ENCODE results near the gene CRLF3.
"Not testable (repeated sequence)": the region's sequence is repeated elsewhere in the genome, so short reads cannot be mapped to it uniquely, and the experiment has no call there.

The CRLF3 gene

DNA sequence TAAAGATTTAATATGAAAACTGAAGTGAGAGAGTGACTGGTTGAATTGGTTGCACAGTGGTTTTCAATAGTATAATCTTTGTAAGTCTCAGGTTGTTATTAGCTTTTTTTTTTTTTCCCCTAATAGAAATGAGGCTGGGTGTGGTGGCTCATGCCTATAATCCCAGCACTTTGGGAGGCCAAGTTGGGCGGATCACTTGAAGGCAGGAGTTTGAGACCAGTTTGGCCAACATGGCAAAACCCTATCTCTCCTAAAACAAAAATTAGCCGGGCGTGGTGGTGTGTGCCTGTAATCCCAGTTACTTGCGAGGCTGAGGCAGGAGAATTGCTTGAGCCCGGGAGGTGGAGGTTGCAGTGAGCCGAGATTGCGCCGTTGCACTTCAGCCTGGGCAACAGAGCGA is 89.3 kb downstream of the CRLF3 start:
- not testable (repeated sequence) for DNase-seq

DNA sequence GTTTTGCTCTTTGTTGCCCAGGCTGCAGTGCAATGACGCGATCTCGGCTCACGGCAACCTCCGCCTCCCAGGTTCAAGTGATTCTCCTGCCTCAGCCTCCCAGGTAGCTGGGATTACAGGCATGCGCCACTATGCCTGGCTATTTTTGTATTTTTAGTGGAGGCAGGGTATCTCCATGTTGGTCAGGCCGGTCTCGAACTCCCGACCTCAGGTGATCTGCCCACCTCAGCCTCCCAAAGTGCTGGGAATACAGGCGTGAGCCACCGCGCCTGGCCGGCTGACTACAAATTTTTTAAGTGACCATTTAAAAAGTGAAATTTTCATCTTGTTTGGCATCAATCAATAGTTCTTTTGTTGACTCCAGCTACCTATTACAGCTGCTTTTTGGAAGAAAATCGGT is 90.3 kb downstream of the CRLF3 start:
- DNase-seq = not testable (repeated sequence)

Measured in stimulated activated CD4-positive, alpha-beta T cell treated with anti-CD3 and anti-CD28 coated beads, Interleukin-12 subunit alpha, Interleukin-12 subunit beta, amount 100 ng/mL, for 4 hours (primary cell).